Measurements from ENCODE around the gene MDFI. TPM values are rescaled to one million over a fixed set of nuclear protein-coding genes. Genes with fewer than 3 reads are reported as not detected.

MDFI gene
- total RNA-seq, 1 donor from 2014 or later = 149 TPM

DNA sequence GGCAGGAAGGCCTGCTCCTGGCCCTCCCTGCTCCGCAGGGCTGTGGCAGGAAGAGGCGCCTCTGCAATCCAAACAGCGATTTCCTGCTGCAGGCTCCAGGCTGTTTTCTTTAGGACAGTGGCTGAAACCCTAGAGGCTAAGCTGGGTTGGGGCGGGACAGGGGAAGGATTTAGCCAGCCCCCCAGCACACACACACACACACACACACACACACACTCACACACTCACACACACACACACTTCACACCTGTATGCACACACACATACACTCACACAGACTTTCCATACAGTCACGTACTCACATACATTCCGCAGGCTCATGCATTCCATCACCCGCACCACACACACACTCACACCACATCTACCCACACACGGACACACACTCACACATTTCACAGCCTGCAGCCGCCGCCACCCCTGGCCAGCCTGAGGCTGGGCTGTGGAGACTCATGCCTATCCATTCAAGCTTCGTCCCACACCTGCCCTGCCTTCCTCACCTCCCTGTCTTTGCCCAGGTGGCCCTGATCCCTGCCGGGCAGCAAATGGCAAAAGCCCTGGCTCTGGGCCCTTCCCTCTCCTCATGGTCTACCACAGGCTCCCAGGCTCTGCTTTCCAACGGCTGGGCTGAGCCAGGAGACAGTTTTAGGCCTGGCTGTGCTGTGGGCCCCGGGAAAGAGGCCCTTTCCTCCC is 17.9 kb downstream of the MDFI start:
- peaks cover 10% of the 10 kb centered on the region for H3K36me3 Mint-ChIP-seq
- H3K9me3 Mint-ChIP-seq = no peaks in the 10 kb centered on the region
- TF ChIP-seq, protein P1, sequence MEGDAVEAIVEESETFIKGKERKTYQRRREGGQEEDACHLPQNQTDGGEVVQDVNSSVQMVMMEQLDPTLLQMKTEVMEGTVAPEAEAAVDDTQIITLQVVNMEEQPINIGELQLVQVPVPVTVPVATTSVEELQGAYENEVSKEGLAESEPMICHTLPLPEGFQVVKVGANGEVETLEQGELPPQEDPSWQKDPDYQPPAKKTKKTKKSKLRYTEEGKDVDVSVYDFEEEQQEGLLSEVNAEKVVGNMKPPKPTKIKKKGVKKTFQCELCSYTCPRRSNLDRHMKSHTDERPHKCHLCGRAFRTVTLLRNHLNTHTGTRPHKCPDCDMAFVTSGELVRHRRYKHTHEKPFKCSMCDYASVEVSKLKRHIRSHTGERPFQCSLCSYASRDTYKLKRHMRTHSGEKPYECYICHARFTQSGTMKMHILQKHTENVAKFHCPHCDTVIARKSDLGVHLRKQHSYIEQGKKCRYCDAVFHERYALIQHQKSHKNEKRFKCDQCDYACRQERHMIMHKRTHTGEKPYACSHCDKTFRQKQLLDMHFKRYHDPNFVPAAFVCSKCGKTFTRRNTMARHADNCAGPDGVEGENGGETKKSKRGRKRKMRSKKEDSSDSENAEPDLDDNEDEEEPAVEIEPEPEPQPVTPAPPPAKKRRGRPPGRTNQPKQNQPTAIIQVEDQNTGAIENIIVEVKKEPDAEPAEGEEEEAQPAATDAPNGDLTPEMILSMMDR (IDR thresholded peaks at IDR 0.05; ENCODE audit: unreplicated experiment) = no peak
- peak overlapping the region; percentile 76 for H3K27ac Mint-ChIP-seq
- no peaks in the 10 kb centered on the region for H3K27me3 Mint-ChIP-seq (ENCODE audit: low read depth)
- peaks cover 61% of the 10 kb centered on the region for H3K4me1 Mint-ChIP-seq
- no peak for DNase-seq (ENCODE audit: low spot score in 2 of 2, unreplicated experiment in 2 of 2)
- no peak overlapping the region for H3K4me3 Mint-ChIP-seq

- Mint-ChIP-seq H3K4me1 (peaks cover 50% of the 10 kb centered on the region), H3K27me3 (ENCODE audit: low read depth) (no peaks in the 10 kb centered on the region), H3K36me3 (no peaks in the 10 kb centered on the region), H3K27ac (no peak overlapping the region), H3K9me3 (no peaks in the 10 kb centered on the region), H3K4me3 (no peak overlapping the region)
- DNase-seq (ENCODE audit: low spot score in 2 of 2, unreplicated experiment in 2 of 2) = no peak
- TF ChIP-seq, protein P1 (IDR thresholded peaks at IDR 0.05; ENCODE audit: unreplicated experiment) = no peak
These were observed 19.1 kb downstream of the MDFI start for GRCh38 chr6:41657131-41658094.

- Mint-ChIP-seq H3K4me1 (peaks cover 41% of the 10 kb centered on the region), H3K4me3 (no peak overlapping the region), H3K9me3 (no peaks in the 10 kb centered on the region), H3K36me3 (no peaks in the 10 kb centered on the region), H3K27me3 (ENCODE audit: low read depth) (peaks cover 4% of the 10 kb centered on the region), H3K27ac (no peak overlapping the region)
- DNase-seq (ENCODE audit: low spot score in 2 of 2, unreplicated experiment in 2 of 2) = no peak
- TF ChIP-seq, protein P1 (IDR thresholded peaks at IDR 0.05; ENCODE audit: unreplicated experiment) = no peak
These were observed 20.4 kb downstream of the MDFI start for GRCh38 chr6:41658636-41659035.

DNA sequence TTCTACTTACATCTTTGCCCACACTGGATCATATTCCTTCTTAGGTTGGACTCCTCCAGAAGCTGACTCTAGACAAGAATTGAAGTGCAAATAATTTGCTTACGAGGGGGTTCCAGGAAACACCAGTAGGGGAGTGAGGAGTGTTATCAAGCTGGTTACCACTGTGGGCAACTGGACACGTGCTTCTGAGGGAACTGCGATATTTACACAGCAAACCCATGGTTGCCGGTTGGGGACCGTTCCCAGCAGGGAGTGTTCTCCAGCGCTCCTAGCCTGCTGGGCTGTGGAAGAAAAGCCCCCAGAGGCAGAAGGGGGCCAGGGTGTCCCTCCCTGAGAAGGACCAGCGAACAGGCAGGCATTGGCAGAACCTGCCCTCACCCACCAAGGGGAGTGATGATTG is 21.7 kb downstream of the MDFI start:
- peaks cover 31% of the 10 kb centered on the region for H3K4me1 Mint-ChIP-seq
- no peak overlapping the region for H3K4me3 Mint-ChIP-seq
- TF ChIP-seq, protein P1 (IDR thresholded peaks at IDR 0.05; ENCODE audit: unreplicated experiment) = no peak
- DNase-seq (ENCODE audit: low spot score in 2 of 2, unreplicated experiment in 2 of 2) = no peak
- no peaks in the 10 kb centered on the region for H3K36me3 Mint-ChIP-seq
- peaks cover 8% of the 10 kb centered on the region for H3K27me3 Mint-ChIP-seq (ENCODE audit: low read depth)
- H3K27ac Mint-ChIP-seq = no peak overlapping the region
- H3K9me3 Mint-ChIP-seq = no peaks in the 10 kb centered on the region

- TF ChIP-seq, protein P1 (IDR thresholded peaks at IDR 0.05; ENCODE audit: unreplicated experiment) = no peak
- Mint-ChIP-seq H3K4me3 (no peak overlapping the region), H3K36me3 (no peaks in the 10 kb centered on the region), H3K9me3 (no peaks in the 10 kb centered on the region), H3K27me3 (ENCODE audit: low read depth) (peaks cover 12% of the 10 kb centered on the region), H3K4me1 (peaks cover 2% of the 10 kb centered on the region), H3K27ac (no peak overlapping the region)
- DNase-seq (ENCODE audit: low spot score in 2 of 2, unreplicated experiment in 2 of 2) = no peak
These were observed 25.3 kb downstream of the MDFI start for GRCh38 chr6:41663568-41663967.
